Anterior cingulate cortex (tissue), 58 donors: ENCODE data around the gene WAC.
"Not testable (repeated sequence)": the region's sequence is repeated elsewhere in the genome, so short reads cannot be mapped to it uniquely, and the experiment has no call there.

Source experiments
- DNase-seq, 58 donors: peaks; one replicate each; lab custom pipeline; 2025; lab: John Stamatoyannopoulos, UW

WAC gene

DNA sequence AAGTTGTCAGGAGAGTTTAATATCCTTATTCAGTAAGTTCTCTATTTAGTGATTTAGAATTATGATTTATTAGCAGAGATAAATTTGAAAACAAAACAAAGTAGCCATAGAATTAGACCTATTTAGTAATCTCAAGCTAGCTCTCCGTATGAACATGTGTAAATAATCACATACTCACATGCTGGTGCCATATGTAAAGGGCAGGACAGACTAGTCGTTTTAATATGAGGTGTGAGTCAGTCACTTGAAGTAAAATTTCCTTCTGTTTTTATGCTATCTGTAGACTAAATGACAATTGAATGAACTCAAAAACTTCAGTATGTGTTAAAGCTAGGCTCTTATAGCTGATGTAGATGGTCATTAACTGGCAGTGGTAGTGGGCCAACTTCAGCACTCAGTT, 67.1 kb downstream of the WAC start:
- no peak for DNase-seq

DNA sequence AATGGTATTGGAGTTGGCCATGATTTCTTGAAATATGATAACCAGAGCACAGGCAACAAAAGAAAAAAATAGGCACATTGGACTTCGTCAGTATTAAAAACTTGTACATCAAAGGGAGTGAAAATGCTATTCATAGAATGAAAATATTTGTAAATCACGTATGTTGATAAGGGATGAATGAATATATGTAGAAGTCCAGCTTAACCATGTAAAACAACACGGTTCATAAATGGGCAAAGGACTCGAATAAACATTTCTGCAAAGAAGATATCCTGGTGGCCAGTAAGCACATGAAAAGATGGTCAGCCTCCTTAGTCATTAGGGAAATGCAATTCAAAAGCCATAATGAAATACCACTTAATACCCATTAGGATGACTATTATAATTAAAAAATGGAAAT, 68.1 kb downstream of the WAC start:
- no peak for DNase-seq

DNA sequence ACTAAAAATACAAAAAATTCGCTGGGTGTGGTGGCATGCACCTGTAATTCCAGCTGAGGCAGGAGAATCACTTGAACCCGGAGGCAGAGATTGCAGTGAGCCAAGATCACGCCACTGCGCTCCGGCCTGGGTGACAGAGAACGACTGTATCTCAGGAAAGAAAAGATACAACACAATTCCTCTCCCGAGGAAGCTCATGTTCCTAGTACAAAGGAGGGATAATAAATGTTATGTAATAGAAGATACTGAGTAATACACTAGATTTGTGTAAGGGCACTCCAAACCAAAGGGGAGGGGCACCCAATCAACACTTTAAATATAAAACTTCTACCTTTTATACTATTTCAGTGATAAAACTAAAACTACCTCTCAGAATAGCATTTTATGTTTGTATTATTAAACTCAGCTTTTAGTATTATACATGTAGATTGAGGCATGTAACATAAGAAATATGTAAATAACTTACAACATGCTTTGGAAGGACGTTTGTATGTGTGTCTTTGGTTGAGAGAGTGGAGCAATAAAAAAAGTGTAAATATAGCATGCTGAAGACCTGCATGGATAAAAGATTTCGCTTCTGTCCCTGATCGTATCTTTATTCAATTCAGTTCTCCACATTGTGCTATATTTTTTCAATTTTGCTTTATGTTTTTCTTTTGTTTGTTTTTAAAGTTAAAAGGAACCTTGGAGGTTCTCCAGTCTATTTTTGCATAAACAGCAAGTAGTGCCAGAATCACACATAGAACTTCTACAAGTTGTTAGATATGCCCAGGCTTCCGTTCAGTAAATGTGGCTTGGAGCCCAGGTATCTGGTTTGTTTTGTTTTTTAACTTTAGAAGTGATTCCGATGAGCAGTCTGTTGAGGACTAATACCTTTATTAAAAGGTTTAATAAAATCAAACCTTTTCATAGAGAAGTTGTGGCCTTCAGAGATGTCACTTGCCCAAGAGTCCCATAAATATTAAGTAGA, 71.9 kb downstream of the WAC start:
- no peak for DNase-seq

DNA sequence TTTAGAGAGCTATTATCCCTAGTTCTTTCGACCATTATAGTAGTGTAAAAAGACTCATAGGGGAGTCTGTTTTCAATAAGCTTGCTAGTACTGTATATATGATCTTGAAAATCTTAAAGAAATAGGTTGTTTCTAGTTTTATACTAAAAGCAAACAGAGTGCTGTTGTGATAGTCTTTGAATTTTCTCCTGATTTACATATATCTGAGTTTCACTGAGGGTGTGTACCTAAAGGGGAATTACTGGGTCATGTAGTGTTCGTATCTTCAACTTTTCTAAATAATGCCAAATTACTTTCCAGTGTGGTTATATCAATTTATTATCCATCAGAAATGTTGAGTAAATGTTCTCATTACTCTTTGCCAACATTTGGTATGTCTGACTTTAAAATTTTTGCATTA, 73.7 kb downstream of the WAC start:
- DNase-seq, result no peak

DNA sequence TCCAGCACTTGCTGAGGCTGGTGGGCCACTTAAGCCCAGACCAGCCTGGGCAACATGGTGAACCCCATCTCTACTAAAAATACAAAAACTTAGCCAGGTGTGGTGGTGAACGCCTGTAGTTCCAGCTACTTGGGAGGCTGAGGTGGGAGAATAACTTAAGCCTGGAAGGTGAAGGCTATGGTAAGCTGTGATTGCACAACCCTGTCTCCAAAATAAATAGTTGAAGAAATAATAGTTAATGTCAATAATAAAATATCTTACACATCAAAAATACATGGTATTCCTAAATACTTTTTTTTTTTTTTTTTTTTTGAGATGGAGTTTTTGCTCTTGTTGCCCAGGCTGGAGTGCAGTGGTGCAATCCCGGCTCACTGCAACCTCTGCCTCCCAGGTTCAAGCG, 76.7 kb downstream of the WAC start:
- not testable (repeated sequence) for DNase-seq

DNA sequence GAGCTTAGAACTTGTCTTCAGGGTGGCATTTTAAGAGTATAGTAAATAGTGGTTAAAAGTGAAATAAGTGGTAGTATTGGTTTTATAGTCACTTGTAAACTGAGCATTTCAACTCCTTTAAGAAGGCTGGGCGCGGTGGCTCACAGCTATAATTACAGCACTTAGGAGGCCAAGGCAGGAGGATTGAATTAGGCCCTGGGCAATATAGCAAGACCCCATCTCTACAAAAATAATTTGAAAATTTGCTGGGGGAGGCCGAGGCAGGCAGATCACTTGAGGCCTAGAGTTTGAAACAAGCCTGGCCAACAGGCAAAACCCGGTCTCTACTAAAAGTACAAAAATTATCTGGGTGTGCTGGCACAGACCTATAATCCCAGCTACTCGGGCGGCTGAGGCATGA, 80.0 kb downstream of the WAC start:
- DNase-seq, result no peak

DNA sequence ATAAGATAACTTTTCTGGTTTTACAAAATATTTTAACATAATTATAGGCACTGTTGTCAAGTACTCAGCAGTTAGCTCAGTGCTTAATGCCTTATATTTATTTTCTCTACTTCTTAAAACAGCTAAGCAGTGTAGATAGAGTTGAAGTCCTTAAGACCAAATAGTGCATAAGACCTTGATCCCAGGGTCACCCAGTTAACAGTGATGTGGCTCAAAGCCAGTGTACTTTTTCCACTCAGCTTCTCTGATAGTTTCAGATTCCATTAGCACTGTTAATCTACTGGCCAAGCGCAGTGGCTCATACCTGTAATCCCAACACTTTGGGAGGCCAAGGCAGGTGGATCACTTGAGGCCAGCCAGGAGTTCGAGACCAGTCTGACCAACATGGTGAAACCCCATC, 83.6 kb downstream of the WAC start:
- DNase-seq, result no peak

DNA sequence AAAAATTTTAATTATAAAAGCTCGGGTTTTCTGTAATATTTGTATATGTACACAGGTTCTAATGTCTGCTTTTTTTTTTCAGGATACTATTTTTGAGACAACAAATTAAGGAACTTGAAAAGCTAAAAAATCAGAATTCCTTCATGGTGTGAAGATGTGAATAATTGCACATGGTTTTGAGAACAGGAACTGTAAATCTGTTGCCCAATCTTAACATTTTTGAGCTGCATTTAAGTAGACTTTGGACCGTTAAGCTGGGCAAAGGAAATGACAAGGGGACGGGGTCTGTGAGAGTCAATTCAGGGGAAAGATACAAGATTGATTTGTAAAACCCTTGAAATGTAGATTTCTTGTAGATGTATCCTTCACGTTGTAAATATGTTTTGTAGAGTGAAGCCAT, 86.5 kb downstream of the WAC start:
- DNase-seq, result no peak

DNA sequence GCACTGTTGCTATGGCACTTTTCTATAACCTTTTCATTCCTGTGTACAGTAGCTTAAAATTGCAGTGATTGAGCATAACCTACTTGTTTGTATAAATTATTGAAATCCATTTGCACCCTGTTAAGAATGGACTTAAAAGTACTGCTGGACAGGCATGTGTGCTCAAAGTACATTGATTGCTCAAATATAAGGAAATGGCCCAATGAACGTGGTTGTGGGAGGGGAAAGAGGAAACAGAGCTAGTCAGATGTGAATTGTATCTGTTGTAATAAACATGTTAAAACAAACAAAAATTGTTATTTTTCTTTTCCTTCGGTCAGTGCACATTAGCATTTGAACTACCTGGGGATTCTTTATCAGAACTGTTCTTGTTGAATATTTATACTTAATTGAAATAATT, 87.3 kb downstream of the WAC start:
- DNase-seq, result no peak

DNA sequence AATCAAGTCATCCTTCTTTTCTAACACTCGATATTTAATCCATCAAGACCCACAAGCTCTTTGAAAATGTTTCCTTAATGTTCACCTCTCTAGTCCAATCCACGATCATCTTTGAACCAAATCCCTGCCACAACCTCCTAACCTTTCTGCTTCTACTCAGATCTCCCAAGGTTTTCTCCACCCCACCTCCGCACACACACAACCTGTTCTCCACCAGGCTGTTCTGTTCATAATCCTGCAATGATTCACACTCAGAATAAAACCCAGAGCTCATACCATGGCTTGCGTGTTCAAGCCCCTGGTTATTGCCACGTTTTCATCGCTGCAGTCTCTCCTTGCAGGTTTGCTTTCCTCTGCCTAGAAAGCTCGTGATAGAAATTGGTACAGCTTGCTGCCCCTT, 90.6 kb downstream of the WAC start:
- no peak for DNase-seq

DNA sequence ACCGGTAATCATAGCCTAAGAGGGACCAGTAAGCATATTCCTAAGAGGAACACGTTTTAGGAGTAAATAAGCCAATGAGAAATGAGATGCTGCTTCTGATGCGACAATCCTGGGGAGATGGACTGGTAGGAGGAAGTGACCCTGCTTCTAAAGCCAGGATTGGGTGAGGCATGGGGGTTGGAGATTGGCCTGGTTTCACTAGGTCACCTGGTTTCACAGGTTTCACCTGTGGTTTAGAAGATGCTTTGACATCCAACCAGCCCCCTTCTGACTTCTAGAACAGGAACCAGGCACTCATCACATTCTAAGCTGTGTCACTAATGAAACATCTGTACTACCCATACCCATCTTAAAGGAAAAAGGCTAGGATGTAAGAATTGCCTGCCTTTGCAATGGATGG, 91.4 kb downstream of the WAC start:
- DNase-seq, result no peak

DNA sequence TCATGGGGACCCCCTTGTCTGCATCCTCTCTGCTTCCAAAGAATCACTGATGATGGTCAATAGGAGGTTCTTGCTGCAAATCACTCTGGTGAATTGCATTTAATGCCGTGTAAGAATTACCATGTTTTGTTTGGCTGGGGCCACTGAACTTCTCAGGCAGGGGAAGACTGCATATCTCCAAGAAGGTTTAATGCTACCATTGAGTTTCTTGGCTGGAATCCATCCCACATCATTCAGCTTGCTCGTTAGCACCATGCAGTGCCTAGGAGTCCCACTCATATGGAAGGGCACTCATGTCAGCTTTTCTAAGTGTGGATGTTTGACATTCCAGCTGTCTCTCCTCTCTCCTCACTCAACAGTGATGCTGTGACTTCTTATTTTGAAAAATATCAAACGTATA, 94.2 kb downstream of the WAC start:
- no peak for DNase-seq

DNA sequence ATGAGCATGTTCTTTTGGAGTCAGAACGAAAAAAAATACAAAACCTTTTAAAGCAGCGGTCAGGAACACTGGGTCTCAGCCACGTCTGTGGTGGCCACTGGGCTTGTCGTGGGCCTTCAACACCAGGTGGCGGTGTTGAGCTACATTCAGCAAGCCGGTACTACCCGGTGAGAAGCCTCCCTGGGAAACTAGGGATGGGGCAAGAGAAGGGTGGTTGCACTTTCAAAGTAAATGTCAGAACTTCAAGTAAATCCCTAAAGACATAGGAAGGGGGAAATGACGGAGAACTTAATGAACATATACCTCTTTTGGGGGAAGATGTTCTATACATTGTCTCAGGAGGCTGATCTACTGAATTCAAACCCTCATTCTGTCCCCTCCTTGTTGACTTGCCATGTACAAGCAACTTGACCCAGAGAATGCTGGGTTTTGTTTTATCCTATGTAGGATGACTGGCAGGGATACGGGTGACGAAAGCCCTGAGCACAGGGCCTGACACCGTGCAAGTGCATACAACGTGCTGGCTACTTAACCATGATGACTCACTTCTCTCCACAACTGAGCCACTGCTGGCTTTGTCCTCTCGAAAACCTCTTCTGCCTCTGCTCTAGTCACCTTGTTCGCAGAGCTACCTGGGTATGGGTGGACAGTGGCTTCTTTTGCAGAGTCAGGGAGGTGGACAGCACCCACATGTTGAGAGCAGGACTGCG, 95.4 kb downstream of the WAC start:
- peak in 54 of 58 donors; percentile 7 to 86 (median 44) for DNase-seq

DNA sequence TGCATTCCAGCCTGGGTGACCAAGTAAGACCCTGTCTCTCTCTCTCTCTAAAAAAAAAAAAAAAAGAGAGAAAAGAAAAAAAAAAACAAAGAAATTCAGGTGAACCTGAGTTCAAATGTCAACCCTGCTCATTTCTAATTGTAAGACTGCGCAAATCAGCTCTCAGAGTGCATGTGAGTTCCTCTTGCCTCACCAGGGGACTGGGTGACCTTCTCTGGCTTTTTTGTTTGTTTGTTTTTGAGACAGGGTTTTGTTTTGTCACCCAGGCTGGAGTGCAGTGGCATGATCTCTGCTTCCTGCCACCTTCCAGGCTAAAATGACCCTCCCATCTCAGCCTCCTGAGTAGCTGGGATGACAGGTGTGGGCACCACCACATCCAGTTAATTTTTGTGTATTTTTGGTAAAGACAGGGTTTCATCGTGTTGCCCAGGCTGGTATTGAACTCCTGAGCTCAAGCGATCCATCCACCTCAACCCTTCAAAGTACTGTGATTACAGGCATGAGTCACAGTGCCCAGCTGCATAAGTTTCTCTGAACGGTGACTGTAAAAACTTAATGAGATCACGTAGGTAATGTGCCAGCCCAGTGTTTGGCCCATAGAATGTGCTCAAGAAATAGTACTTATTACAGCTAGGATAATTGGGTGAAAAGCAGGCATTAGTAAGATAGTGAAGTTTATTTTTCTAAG, 99.1 kb downstream of the WAC start:
- DNase-seq, result no peak

DNA sequence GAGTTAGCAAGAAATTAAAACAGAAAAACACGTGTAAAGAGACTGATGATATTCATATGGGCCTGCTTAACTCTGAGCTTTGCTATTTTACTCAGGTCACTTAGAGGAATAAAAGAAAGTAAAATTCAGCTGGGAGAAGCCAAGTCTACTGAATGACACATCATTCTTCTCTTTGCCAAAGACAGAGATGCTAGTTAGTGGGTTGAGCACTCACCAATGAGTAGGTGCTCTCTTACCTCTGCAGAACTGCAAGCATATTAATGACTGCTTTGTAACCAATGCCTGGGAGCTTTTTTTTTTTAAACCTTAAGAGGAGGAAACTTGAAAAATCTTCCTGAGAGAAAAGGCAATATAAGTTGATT, 99.6 kb downstream of the WAC start:
- no peak for DNase-seq

DNA sequence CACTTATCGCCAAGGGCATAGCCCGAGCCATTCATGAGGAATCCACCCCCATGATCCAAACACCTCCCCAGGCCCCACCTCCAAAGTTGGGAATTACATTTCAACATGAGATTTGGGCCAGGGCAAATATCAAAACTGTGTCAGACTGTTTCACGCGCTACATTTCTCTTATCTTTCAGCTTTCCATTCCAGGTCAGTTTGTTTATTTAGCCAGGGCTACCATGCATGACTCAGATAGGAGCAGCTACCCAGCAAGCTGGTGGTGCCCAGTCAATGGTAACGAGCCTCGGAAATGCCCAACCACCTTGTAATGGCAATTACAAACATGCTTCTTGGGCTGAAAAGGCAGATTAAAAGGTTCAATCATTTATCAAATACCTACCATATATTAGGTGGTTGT, 100.8 kb downstream of the WAC start:
- no peak for DNase-seq

DNA sequence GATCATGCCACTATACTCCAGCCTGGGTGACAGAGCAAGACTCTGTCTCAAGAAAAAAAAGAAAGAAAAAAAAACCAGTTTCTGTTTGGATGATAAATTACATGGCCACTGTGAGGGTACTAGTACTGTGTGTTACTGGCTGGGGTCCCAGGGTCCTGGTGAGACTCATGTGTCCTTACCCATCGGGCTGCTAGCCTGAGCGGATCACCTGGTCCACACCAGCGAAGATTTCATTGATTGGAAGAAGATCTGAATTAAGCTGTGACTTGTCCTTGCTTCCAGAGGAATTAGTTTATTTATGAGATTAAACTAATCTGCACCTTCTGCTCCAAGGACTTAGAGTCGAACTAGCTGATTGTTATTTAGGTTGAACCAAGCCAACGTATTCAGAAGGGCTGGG, 104.4 kb downstream of the WAC start:
- DNase-seq, result no peak

DNA sequence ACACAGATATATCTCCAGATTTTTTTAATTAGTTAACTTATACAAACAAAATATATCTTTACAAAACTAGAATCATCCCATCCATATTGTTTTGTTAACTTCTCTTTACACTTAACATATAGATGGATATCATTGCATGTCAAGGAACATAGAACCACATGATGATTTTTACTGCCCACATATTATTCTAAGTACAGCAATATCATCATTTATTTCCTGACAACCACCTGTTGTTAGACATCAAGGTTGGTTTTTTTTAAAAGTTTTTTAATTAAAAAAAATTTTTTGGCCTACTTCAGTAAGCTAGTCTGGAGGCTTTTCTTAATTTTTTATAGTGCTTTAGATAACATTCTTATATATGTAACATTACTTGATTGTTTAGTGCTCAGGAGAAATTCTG, 105.5 kb downstream of the WAC start:
- DNase-seq, result no peak

DNA sequence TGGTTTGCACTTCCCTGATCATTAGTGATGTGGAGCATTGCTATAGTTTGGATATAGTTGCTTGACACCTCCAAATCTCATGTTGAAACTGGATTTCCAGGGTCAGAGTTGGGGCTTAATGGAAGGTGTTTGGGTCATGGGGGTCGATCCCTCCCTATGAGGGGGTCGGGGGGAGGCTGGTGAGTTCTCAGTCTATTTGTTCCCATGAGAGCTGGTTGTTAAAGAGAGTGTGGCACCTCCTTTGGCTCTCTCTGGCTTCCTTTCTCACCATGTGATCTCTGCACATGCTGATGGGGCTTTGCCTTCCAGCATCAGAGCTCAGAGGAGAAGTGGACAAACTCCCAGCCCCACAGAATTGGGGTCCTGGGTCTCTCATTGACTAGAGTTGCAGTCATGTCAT, 107.6 kb downstream of the WAC start:
- no peak for DNase-seq

DNA sequence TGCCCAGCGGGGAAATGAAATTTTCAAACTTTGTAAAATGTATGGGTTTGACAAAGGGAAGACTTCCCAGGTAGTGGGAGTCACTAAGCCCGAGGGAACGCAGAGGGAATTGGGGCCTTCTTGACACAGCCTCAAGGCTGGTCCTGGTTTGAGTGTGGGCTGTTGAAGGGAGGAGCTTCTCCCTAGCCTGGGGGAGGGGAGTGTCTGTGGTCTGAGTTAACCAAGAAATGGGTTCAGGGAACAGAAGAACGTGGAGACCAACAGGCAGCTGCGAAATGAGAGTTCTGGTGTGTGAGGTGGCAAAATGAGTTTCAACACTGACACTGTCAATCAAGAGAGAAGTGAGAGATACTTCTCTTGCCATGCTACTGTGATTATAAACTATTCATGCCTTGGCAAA, 111.7 kb downstream of the WAC start:
- no peak for DNase-seq

DNA sequence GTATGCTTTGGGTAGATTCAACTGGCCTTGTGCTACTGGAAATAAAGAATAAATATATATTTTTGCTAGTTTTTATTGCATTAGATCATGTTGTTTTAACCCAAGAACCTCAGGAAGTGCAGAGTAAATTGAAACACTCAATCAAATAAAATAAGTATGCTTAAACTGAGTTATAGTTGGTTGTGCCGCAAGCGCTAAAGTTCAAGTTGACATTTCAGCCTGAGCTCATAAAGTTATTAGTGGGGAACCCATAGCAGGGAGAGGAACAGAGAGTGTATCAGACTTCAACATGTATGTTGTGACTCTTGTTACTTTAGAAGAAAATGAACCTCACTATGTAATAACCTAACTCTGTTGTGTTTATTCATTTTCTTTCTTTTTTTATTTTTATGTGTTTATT, 119.2 kb downstream of the WAC start:
- no peak for DNase-seq

DNA sequence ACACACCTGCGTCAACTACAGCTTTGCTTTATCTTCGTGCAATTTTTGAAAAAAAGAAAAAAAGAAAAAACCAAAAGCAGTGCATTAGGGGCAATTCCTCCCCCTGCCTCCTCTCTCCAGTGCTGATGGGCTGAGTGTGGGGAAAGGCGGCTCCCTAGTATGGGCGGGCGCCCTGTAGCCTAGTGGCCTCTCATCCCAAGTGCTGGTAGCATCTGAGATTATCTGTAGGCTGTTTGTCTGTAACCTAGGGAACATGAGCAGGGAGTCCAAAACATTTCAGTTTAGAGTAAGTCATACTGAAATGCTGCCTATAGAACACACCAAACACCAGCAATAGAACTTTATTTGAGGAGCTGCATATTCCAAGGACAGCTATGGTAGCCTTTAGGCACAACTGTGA, 119.8 kb downstream of the WAC start:
- DNase-seq, result no peak
